Posterior cingulate gyrus (tissue), 11 donors: ENCODE measurements around the gene HSPA1A.
"Not testable (repeated sequence)": the region's sequence is repeated elsewhere in the genome, so short reads cannot be mapped to it uniquely, and the experiment has no call there.

Experiments
- DNase-seq, 10 donors: peaks; one replicate each; pipeline versions ENCODE4 v3.0.0 to v3.0.0-alpha.2; 2020 to 2021; ENCODE audit warnings: mixed read lengths in 3 of 10
- intact Hi-C: fragments of 100-400 bp; cut with DNase I; formaldehyde crosslinking; loops from one replicate; pipeline ENCODE4 v1.15.1; 2023

The HSPA1A gene

DNA sequence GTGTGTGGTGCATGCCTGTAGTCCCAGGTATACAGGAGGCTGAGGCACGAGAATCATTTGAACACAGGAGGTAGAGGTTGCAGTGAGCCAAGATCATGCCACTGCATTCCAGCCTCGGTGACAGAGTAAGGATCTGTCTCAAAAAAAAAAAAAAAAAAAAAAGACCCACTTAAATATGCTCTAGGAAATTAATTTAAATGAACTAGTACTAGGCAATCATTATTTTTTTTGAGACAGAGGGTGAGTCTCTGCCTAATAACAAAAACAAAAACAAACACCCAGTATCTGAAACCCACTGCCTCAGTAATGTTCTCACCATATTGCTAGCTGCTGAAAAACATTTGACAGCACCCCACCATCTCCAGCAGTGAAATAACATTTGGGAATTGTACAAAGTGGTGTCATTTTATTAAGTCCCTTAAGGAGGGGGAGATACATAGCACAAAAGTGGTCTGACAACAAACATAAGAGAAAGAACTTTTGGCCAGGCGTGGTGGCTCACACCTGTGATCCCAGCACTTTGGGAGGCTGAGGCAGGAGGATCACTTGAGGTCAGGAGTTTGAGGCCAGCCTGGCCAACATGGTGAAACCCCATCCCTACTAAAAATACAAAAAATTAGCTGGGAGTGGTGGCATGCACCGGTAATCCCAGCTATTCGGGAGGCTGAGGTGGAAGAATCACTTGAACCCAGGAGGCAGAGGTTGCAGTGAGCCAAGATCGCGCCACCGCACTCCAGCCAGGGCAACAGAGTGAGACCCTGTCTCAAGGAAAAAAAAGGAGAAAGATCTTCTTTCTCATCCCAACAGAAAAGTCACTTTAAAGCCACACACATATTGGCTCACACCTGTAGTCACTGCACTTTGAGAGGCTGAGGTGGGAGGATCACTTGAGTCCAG, 14.1 kb upstream of the HSPA1A start:
- intact Hi-C loops, DNase-seq: not testable (repeated sequence)

DNA sequence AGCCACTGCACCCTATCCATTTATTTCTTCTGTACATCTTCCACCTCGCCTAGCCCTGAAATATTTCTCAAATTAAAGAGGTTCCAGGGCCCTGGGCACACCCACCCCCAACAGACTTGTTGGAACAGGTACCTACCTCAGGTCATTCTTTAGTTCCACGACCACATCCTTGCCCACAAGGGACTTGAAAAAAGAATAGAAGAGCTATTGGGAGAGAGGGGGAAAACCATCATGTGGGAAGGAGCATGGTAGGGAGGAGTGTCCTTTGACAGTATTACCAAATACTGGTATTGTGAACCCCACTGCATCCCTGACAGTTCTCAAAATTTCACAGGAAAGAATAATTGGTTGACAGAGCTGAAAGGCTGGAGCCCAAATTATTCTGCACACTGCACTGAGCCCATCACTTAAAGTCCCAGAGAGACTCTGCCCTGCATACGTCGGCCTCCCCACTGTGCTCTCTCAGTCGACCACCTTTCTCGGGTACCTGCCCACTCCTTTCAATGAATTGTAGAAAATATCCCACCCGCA, 9.3 kb upstream of the HSPA1A start:
- intact Hi-C loops: no loop called here
- no peak for DNase-seq

DNA sequence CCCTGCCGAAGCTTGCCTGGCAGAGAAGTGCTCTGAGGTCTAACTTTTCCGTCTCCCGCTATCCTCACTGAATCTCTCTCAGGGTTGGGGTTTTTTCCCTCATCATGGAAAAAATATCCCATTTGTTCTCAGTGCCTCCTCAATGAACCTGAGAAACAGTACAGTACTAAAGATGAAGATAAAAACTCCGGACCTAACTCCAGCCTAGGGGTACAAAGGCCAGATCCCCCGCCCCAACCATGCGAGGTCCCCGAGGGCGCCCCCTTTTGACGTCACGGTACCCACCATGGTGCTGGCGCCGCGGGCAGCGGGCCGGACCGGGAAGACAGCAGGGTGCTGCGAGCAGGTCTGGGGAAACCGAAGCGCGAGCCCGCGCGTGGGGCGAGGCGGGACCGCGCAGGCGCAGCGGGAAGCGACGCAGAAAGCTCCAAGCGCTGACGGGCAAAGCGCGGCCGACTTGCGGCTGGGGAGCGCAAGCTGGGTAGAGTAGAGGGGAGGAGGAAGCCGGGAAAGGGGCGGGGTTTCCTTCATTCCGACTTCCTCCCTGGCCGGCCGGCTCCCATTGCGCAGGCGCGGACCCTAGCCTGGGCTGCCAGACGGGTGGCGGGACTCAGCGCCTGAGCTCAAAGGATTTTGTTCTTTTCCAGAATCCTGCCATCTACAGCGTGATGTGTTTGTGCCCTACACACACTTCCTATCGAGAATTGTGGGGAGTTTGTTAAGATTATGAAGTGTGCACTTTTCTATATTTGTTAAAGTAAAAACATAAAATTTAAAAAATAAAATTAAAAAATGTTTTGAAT, 8.7 kb upstream of the HSPA1A start, which contains the start of gene LSM2:
Gene LSM2 (minus strand): TSS at position 497 of the 803 bp plus-strand sequence. CDS start 209 bp downstream, at position 288.
- DNase-seq: peak; percentile 95 to 99 (median 97)
- intact Hi-C loops: no loop called here

GRCh38 chr6:31808599-31808998, 6.7 kb upstream of the HSPA1A start:
- DNase-seq: peak in 1 of 10 donors; percentile 6
- intact Hi-C loops: not testable (repeated sequence)

- peak in 1 of 10 donors; percentile 36 for DNase-seq
- intact Hi-C loops: no loop called here
Measured at GRCh38 chr6:31811645-31812044, 3.7 kb upstream of the HSPA1A start.

DNA sequence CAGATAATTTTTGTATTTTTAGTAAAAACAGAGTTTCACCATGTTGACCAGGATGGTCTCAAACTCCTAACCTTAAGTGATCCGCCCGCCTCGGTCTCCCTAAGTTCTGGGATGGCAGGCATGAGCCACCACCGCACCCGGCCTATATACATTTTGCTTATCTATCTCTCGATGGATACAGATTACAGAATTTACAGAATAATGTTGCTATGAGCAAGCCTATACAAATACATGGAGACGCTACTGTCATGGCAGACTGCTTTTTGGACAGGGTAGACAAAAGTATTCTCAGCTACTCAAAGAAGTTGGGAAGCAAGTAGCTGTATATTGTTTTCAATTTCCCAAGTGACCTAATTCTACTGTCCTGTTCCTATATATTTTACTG, 1.9 kb upstream of the HSPA1A start:
- DNase-seq: peak in 1 of 10 donors; percentile 55
- intact Hi-C loops: no loop called here

DNA sequence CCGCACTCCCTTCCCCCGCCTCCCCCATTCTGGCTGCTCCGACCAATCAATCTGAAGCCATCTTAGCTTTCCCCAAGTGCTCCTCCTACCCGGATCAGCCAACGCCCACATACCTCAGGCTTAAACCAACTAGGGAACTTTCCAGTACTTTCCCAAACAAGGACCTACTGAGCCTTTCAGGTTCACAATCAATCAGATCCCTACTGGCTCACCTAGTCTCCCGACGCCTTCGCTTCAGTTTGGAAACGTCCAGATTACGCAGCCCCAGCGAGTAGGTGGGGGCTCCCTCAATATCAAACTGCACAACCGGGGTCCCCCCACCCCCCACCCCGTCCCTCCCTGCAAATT, 692 bp upstream of the HSPA1A start:
- intact Hi-C loops: no loop called here

GRCh38 chr6:31817133-31817928, 2.0 kb downstream of the HSPA1A start:
- DNase-seq: peak in 2 of 10 donors; percentile 70 to 78
- intact Hi-C loops: not testable (repeated sequence)

More for the DNA sequence above, 692 bp upstream of the HSPA1A start:
- peak; percentile 85 to 98 (median 92) for DNase-seq

- intact Hi-C loops: not testable (repeated sequence)
- DNase-seq: peak in 2 of 10 donors; percentile 56 to 63
Measured at GRCh38 chr6:31817929-31818511, 2.7 kb downstream of the HSPA1A start.

DNA sequence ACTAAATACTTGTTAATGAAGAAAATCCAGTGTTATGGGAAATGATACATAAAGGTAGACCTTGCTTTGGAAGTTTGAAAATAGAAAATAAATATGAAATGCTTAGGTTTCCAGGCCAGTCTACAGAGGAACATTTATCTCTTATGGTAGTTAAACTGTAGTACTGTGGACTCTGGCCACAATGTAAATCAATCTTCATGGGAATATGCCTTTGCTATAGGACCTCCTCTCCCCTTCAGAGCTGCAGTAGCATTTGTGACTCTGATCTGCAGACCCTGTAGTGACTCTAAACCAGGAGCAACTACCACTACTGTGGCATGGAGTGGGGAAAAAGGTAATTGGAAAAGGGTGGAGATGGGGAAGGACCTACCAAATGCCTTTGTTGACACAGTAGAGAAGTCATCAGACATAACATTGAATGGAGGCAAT, 4.5 kb downstream of the HSPA1A start:
- intact Hi-C loops: no loop called here
- DNase-seq: no peak

- peak in 1 of 10 donors; percentile 33 for DNase-seq
- intact Hi-C loops: not testable (repeated sequence)
Measured at GRCh38 chr6:31820399-31820798, 5.1 kb downstream of the HSPA1A start.

GRCh38 chr6:31821301-31822035, 6.1 kb downstream of the HSPA1A start:
- intact Hi-C loops: no loop called here
- peak in 9 of 10 donors; percentile 51 to 94 (median 70) for DNase-seq

GRCh38 chr6:31822036-31822821, 6.9 kb downstream of the HSPA1A start:
- DNase-seq: peak in 9 of 10 donors; percentile 53 to 94 (median 71)
- intact Hi-C loops: no loop called here

GRCh38 chr6:31823592-31824196, 8.4 kb downstream of the HSPA1A start:
- intact Hi-C loops: not testable (repeated sequence)

DNA sequence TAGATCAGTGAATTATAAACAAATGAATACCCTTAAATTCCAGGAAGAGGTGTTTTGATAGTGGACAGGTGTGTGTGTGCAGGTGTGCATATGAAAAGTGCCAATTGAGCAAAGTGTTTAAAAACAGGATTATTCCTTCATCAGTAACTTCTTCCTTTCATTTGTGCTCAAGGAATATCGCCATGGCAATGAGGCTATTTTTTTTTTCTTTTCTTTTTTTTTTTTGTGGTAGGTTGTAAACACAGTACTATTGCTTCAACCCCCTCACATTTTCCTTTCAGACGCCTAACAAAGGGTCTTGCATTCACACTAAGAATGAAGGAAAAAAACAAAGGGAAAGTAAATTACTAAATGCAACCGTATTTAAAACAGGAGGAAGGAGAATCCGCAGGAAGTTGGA, 10.2 kb downstream of the HSPA1A start:
- intact Hi-C loops: no loop called here
- no peak for DNase-seq

More at GRCh38 chr6:31823592-31824196, 8.4 kb downstream of the HSPA1A start:
- peak in 2 of 10 donors; percentile 31 to 35 for DNase-seq

DNA sequence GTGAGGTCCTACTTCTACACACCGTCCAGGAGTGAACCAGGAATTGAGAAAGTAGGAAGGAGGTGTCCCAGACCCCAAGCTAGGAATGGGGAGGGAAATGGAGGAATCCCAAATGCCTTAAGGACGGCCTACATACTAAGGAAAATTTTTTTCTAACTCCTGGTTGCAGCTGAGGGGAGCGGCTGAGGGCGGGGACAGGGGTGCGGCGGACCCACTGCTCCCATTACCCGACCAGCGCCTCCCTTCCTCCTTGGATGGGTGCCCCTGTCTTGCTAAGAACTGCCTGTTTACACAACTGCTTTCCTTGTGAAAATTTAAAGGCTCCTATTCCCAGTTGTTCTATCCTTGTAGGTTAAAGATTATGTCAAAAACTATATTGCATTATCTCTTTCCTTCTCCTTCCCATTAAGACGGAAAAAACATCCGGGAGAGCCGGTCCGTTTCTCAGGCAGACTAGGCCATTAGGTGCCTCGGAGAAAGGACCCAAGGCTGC, 11.5 kb downstream of the HSPA1A start:
- intact Hi-C loops: no loop called here
- peak in 7 of 10 donors; percentile 56 to 94 (median 65) for DNase-seq

DNA sequence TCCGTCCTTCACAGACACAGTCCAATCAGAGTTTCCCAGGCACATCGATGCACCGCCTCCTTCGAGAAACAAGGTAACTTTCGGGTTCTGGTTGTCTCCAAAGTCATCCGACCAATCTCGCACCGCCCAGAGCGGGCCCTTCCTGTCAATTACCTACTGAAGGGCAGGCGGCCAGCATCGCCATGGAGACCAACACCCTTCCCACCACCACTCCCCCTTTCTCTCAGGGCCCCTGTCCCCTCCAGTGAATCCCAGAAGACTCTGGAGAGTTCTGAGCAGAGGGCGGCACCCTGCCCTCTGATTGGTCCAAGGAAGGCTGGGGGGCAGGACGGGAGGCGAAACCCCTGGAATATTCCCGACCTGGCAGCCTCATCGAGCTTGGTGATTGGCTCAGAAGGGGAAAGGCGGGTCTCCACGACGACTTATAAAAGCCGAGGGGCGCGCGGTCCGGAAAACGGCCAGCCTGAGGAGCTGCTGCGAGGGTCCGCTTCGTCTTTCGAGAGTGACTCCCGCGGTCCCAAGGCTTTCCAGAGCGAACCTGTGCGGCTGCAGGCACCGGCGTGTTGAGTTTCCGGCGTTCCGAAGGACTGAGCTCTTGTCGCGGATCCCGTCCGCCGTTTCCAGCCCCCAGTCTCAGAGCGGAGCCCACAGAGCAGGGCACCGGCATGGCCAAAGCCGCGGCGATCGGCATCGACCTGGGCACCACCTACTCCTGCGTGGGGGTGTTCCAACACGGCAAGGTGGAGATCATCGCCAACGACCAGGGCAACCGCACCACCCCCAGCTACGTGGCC, 12.1 kb downstream of the HSPA1A start, which contains the start of gene HSPA1B:
Gene HSPA1B (plus strand): TSS at position 453 of the 794 bp plus-strand sequence. CDS start 213 bp downstream, at position 666.
- peak; percentile 95 to 100 (median 98) for DNase-seq
- intact Hi-C loops: no loop called here
